Measurements from ENCODE around the gene TUFT1. TPM values are rescaled to one million over a fixed set of nuclear protein-coding genes. Genes with fewer than 3 reads are reported as not detected.

The TUFT1 gene
- total and polyA plus RNA-seq, 9 of the 15 experiments (the other 6 are each of a cell fraction or from before 2014, with no cell fraction given), result 0.54 to 2.0 (median 1.7) TPM

- TF ChIP-seq, protein P1, sequence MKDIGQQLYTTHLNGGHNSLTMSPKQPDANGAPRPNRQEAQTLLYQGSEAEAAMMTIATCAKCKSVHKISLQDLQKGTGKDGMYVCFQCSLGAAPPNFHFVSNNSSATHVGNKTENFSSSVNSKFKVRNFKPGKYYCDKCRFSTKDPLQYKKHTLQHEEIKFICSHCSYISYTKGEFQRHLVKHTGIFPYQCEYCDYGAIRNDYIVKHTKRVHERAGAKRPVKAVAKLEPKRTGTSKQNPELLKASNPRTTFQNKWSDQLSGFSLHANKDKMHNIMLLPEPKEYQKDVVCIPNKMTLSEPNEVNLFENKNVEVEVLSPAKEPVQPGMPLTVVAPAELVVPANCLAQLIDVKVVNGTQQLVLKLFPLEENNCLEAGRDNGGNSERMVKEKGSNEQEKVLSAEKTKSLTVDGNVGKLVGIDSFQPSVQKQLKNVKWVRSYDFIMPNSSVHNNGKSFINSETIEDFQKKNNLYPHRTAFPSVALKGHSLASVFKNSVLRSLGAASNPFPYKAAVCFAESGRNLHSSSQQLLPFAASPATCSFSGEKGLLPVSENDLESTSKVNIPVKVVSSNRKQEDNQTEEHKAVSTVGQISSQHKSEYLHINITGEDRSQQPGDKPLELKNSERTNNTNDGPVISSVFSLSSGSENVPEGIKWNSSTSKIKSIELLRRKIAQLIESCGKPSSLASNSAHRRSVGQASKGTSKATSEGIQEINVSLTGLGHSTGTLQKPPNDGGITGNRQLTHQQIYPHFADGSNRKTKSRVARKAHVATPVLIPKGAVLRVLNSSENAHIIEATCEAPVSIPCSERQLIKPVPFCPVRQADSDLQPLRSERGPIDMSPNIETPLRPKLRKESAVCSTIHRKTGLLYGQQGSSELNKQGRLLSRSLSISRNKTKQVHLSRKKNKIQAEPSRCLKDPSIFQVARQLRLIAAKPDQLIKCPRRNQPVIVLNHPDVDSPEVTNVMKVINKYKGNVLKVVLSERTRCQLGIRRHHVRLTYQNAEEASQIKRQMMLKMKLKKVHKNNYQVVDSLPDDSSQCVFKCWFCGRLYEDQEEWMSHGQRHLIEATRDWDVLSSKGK (CRISPR knock-in tag; IDR thresholded peaks at IDR 0.05), result no peak
- no peak for TF ChIP-seq ILF3 (IDR thresholded peaks at IDR 0.05; ENCODE audit: borderline replicate concordance)
- TF ChIP-seq ZNF449 (CRISPR knock-in tag; IDR thresholded peaks at IDR 0.05), result no peak
- no peak for TF ChIP-seq ZNF263 (CRISPR knock-in tag; IDR thresholded peaks at IDR 0.05; ENCODE audit: borderline replicate concordance)
- no peak for TF ChIP-seq HNRNPUL1 (IDR thresholded peaks at IDR 0.05; ENCODE audit: low read length)
Measured at GRCh38 chr1:151581921-151582320, 41.8 kb downstream of the TUFT1 start (continued).

DNA sequence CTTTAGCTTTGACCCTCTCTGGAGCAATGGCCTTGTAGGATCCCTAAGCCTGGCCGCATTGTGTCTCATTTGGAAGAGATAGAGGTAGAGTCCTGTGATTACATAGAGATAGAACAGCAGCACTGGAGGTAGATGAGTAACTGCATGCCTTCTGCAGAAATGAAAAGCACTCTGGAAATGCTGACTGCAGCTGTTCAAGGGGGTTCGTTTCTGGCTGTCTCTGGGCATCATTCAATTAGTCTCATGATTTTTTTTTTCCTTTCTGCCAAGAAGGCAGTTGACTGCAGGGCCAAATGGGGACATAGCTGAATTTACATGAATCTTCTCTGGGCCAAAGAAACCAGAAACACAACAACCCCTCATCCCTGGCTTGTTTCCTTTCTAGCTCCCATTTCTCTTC, 43.7 kb downstream of the TUFT1 start:
- H3K4me3 ChIP-seq, result no peak overlapping the region
- H3K27me3 ChIP-seq (ENCODE audit: control insufficient read depth in 2 of 2, insufficient read depth in 2 of 2, low read length in 2 of 2), result no peaks in the 10 kb centered on the region
- in situ Hi-C loops (cut with MboI) (no loop called here), intact Hi-C loops (cut with micrococcal nuclease) (no loop called here)
- no peak overlapping the region; the same call in 1 of the 2 replicates for H3K4me2 ChIP-seq (ENCODE audit: insufficient read depth, low read length)
- H3K4me1 ChIP-seq (replicated peaks in 1 of 2; ENCODE audit: control insufficient read depth in 2 of 2, insufficient read depth in 2 of 2, low read length in 2 of 2), result peaks cover 3 to 21% of the 10 kb centered on the region in 2 experiments; a peak in 3 of 5 replicates
- FAIRE-seq (no peak), ATAC-seq (no peak), DNase-seq (ENCODE audit: extremely low read depth in 1 of 4, low spot score in 3 of 4) (no peak)
- no peaks in the 10 kb centered on the region for H3K79me2 ChIP-seq (ENCODE audit: control insufficient read depth, insufficient read depth, low read length)
- H3K36me3 ChIP-seq (ENCODE audit: control insufficient read depth, insufficient read depth, low read length), result no peaks in the 10 kb centered on the region
- ChIA-PET POLR2A (interaction anchor here (1.4 kb wide), 1 partner anchor 9 kb away, joined by 4 read pairs; no protein-coding TSS in a partner anchor), CTCF (ENCODE audit: low intra/inter-chr PET ratio) (no interaction called here)
- peak overlapping the region; percentile 53 for H2AFZ ChIP-seq (ENCODE audit: low read depth, low read length)
- no peaks in the 10 kb centered on the region for H3K9me1 ChIP-seq (ENCODE audit: control insufficient read depth, insufficient read depth, low read length)
- H3K9ac ChIP-seq (ENCODE audit: insufficient read depth in 1 of 2, low read depth in 2 of 2, low read length in 2 of 2), result no peak overlapping the region
- BruUV-seq (replicated peaks), result no TSS peak
- H3K9me3 ChIP-seq (replicated peaks; ENCODE audit: control insufficient read depth, insufficient read depth, low read depth, low read length), result no peaks in the 10 kb centered on the region
- TF ChIP-seq TCF7L2 (IDR thresholded peaks at IDR 0.05; ENCODE audit: low read depth, low read length), result no peak
- TF ChIP-seq E4F1 (CRISPR knock-in tag; IDR thresholded peaks at IDR 0.05; ENCODE audit: borderline replicate concordance), result no peak
- TF ChIP-seq EP300 (IDR thresholded peaks at IDR 0.05; ENCODE audit: low read length), result no peak
- 0 out of 2 replicates have a peak, but pooled peaks have one; percentile 27 for TF ChIP-seq PTTG1 (tag; IDR thresholded peaks at IDR 0.05; ENCODE audit: low read depth)
- WGBS (ENCODE audit: insufficient coverage, low coverage, missing lambda C conversion rate), result 4% methylated on average over 2 of the region's 2 CpGs
- no peak overlapping the region for H3K27ac ChIP-seq (ENCODE audit: extremely low read depth, low read depth, low read length)
- no peaks in the 10 kb centered on the region for H4K20me1 ChIP-seq (replicated peaks; ENCODE audit: control insufficient read depth, insufficient read depth, low read length)

Measured in K562 (cell line).